GM21515 (cell line): ENCODE data around the gene NCAM1.
"Not testable (repeated sequence)": the region's sequence is repeated elsewhere in the genome, so short reads cannot be mapped to it uniquely, and the experiment has no call there.

ENCODE experiments used
- ATAC-seq: cut with Tn5 transposase; IDR thresholded peaks from one replicate; pipeline ENCODE4 v1.9.1; 2021; ENCODE audit not compliant: unreplicated experiment

Gene NCAM1

GRCh38 chr11:113018913-113019312, 57.7 kb downstream of the NCAM1 start:
- no peak for ATAC-seq

DNA sequence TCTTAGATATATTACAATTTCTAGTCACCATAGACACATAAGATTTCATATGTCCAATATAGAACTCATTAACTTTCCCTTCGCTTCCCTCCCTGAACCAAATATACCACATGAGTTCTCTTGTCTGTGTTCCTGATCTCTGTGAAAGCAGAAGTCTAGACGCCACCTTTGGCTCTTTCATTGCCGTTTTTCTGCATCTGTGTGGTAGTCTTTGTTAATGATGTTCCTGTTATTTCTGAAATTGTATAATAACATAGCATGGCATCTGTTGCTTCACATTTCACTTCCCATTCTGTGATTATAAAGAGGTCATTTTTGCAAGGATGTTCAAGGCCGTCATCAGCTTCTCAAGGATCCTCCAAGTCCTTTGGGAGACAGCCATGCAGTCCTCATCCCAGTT, 58.5 kb downstream of the NCAM1 start:
- ATAC-seq = no peak

- no peak for ATAC-seq
Measured at GRCh38 chr11:113021111-113021510, 59.9 kb downstream of the NCAM1 start.

DNA sequence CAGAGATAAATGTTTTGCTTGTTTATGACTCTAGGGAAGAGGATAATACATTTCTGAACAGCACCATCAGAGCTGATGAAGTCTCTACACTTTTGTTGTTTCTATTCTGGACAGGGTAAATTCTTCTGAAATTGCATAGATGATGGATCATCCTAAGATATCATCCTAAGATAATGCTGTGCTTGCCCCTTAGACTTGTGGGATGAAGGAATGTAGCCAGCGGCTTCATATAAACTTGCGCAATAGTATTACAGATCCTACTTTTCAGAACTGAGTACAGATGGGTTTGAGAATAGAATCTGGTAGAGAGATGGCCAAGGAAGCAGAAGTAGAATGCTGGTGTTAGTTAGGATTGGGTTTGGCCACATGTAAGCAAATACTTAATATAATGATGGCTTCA, 61.0 kb downstream of the NCAM1 start:
- ATAC-seq = no peak

- ATAC-seq = no peak
Measured at GRCh38 chr11:113023228-113023627, 62.0 kb downstream of the NCAM1 start.

DNA sequence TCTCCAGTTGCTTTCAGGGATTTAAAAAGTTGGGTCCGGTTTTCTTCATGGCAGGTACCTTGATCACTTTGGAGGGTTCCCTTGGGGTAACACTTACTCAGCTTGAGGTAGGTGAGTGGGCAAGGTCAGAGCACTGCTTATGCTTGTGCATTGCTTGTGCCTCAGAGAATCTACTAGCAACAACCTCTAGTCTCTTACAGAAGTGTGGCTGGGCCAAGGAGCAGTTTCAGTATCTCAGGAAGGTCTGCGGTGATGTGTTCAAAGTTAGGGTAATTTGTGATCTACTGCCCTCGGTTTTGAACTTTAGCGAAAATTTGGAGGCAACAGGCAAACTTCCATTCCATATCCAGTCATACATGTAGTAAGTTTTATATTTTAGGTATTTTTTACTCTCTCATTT, 62.8 kb downstream of the NCAM1 start:
- ATAC-seq = no peak

- no peak for ATAC-seq
Measured at GRCh38 chr11:113026778-113027177, 65.6 kb downstream of the NCAM1 start.

DNA sequence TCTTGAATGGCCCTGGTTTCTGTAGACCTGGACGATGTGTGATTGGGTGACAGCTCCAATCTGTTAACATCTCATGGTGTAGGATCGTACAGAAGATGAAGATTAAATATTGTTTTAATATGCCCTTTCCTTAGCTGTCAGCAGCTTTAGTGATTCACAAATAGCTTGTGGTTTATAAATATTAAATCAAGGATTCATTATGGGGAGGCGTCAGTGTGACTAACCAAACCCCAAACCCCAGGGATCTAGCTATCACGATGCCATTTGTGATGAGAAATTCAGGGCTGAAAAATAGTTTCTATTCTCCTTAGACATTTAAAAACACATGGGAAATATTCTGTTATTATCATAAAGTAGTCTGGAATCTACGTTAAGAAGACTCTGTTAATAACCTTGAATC, 73.4 kb downstream of the NCAM1 start:
- ATAC-seq = no peak

DNA sequence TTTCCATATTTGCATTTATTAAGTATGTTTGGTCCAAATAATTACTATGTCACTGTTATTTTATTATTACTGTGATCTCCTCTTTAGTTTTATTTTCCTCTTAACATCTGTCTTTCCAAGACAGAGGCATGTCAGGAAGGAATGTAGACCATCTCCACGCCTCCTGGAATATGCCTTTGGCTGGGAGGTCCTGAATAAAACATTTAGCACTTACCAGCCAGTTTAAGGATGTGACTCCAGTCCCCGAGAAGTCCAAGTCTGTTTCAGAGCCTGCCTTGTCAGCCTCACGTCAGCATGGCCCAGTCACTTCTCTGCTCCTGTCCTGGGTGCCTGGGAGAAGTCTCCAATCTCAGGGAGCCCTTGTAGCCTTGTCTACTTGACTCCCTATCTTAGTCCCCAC, 74.5 kb downstream of the NCAM1 start:
- ATAC-seq = no peak

DNA sequence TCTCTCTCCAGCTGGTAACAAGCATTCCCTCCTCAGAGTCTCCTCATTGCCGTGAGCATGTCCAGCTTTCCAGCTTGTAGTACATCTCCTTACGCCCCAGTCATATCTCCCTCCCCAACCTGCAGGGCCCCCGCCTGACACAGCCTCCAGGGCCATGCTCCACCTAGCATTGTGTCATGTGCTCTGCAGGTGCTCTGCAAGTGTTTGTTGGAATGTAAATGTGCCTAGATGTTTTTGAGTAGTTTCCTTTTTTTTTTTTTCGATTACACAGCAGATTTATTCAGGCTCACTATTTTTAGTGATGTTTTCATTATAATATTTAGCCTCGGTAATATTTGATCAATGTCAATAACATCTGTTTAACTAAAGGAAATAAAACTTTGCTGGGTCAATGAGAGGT, 82.5 kb downstream of the NCAM1 start:
- no peak for ATAC-seq

GRCh38 chr11:113045146-113045545, 83.9 kb downstream of the NCAM1 start:
- ATAC-seq = no peak

- no peak for ATAC-seq
Measured at GRCh38 chr11:113046866-113047265, 85.6 kb downstream of the NCAM1 start.

DNA sequence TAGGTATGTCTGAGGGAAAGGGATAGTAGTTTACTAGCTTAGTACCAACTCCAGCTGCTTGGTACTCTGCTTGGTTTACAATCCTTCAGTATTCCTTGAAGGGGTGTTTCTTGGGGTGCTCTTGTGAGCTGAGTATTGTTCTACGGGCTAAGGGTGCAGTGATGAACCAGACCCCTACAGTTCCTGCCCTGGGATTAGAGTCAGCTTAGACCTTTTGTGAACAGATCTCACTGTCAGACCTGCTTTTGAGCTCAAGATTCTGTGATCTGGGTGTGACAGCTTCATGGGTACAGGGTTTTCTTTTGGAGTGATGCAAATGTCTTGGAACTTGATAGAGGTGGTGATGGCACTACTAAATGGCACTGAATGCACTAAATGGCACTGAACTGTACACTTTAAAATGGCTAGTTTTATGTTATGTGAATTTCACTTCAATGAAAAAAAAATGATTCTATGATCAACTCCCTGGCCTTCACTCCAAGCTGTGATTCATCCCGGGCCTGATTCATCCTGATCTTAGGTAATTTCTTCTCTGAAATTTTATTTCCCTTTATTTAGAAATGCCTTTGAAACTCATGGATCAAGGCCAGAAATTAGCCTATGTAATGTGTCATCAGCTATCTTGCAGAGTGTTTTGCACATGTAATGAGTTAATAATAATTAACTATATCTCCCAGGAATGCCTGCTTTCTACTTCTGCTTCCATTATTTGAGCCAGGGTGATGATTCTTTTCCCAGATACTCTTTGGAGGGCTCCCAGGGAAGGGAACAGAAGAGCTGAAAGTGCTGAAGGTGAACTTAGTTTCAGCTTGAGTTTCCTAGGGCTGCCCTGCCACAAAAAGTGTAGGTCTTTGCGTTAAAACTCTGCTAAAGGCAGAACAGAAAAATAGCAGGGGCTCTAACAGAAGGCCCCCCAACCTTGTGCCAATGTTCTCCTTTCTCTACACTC, 87.9 kb downstream of the NCAM1 start:
- no peak for ATAC-seq

GRCh38 chr11:113053042-113053441, 91.8 kb downstream of the NCAM1 start:
- ATAC-seq = not testable (repeated sequence)

GRCh38 chr11:113057038-113057437, 95.8 kb downstream of the NCAM1 start:
- no peak for ATAC-seq

DNA sequence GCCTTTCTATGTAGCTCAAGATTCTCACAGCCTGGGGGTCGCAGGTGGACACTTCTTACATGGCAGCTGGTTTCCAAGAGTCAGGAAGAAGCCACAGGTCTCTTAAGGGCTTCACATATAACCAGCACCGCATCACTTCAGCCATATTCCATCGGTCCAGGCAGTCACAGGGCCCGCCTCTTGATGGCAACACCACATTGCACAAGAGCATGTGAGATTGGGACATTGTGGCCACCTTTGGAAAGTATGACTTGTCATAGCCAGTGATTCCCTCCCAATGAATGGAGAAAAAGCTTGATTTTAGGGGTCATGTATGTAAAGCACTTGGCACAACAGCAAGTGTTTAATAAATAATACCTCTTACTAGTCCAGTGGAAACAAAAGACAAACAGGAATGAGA, 98.3 kb downstream of the NCAM1 start:
- no peak for ATAC-seq

DNA sequence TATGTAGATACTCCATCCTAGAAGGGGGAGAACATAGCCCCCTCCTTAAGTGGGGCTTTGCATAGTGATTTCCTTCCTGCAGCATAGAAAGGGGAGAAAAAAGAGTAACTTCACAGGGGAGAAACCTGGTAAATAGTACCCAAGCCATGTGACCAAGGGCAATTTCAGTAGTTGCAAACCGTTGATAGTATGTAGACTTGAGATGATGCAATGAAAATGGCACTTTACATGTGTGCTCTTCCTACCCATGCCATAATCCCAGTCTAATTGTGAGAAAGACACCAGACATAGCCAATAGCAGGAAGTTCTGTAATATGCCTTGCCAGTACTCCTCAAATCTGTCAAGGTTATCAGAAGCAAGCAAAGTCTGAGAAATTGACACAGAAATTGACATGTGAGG, 104.1 kb downstream of the NCAM1 start:
- ATAC-seq = no peak

- no peak for ATAC-seq
Measured at GRCh38 chr11:113072237-113072858, 111.1 kb downstream of the NCAM1 start.

DNA sequence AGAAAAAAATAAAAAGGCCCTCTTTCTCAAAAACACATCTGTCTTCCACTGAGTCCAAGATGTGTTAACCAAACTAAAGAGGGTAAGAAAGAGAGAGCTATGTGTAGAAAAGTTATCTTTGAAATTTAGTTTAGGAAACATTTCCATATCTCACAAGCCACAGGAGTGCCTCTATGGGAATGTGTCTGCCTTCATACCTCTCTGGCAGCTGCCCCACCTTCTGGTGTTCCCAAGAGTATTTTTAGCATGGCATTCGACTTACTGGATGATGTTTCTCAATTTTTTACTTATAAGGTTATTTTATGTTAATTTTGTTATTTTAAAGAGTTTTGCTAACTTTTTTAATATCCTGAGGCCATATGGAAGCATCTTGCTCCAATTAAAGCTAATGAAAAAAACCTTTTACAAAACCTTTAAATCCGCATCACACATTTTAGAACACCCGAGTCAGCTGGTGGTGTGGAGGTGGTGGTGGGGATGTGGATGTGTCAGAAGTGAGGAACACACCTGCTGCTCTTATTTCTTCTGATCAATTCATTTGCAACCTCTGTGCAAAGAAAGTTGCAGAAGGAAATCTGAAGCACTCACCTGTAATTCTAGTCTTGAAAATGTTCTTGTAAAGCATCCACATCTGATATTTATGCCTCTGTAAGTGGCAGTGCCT, 112.2 kb downstream of the NCAM1 start:
- ATAC-seq = no peak

DNA sequence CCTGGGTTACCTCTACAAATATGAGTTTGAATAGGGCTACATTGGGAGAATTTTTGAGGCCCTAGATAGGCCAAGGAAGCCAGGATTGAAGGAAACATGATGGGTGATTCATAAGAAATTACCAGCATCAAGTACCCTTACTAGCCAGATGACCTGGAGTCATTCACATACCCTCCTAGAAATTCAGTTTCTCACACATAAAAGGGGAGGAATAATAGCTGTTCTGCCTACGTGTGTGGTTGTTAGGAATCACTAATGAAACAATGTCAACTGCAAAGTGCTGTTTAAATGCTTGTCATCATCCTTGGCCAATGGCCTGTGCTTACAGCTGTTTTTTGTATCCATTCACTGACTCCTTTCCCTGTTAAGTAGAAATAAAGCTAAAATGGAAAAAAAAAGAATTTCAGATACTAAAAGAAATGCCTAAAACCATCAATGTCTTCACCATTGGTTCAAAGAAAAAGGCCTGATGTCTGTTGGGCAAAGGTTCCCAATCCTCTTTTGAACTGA, 114.4 kb downstream of the NCAM1 start:
- no peak for ATAC-seq

DNA sequence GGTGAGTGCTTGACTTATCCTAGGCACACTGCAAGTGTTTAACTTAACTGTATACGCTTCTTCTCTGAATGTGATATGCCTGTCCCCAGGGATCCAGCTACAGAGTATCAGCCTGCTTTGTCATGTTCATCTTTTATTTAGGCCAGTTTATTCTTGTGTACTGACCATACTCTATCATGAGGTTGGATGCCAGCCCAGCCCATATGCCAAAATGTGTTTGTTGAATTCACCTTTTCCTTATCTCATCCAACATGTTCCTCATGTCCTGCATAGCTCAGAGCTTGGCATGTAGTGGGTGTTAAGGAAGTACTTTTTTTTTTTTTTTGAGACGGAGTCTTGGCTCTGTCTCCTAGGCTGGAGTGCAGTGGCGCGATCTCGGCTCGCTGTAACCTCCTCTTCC, 116.2 kb downstream of the NCAM1 start:
- no peak for ATAC-seq
